ENCODE measurements around the gene TREH. TPM values are rescaled to one million over a fixed set of nuclear protein-coding genes. Genes with fewer than 3 reads are reported as not detected.
"Not testable (repeated sequence)": the region's sequence is repeated elsewhere in the genome, so short reads cannot be mapped to it uniquely, and the experiment has no call there.

TREH gene
- total RNA-seq, 1 donor from 2014 or later, result not detected

- ATAC-seq (ENCODE audit: poor library complexity), result peak; percentile 66
- intact Hi-C loops (cut with DNase I), result no loop called here
- DNase-seq, result peak; percentile 70
Measured at GRCh38 chr11:118622376-118623268, 56.8 kb downstream of the TREH start.

- DNase-seq (no peak), ATAC-seq (ENCODE audit: poor library complexity) (no peak)
- intact Hi-C loops (cut with DNase I), result no loop called here
Measured at GRCh38 chr11:118621784-118622375, 57.6 kb downstream of the TREH start.

- DNase-seq, result peak; percentile 93
Measured at GRCh38 chr11:118621071-118621783, 58.2 kb downstream of the TREH start.

GRCh38 chr11:118620529-118621070 lies 58.9 kb downstream of the TREH start:
- DNase-seq (peak; percentile 57), ATAC-seq (ENCODE audit: poor library complexity) (peak; percentile 16)
- intact Hi-C loops (cut with DNase I), result no loop called here

More at GRCh38 chr11:118621071-118621783, 58.2 kb downstream of the TREH start:
- ATAC-seq (ENCODE audit: poor library complexity), result peak; percentile 78
- intact Hi-C loops (cut with DNase I), result no loop called here

GRCh38 chr11:118619444-118620197 lies 59.8 kb downstream of the TREH start:
- intact Hi-C loops (cut with DNase I), result no loop called here
- ATAC-seq (ENCODE audit: poor library complexity), result no peak

GRCh38 chr11:118618991-118619375 lies 60.5 kb downstream of the TREH start:
- peak; percentile 7 for ATAC-seq (ENCODE audit: poor library complexity)
- intact Hi-C loops (cut with DNase I), result no loop called here
- DNase-seq, result peak; percentile 75

More at GRCh38 chr11:118619444-118620197, 59.8 kb downstream of the TREH start:
- DNase-seq, result peak; percentile 51

GRCh38 chr11:118618115-118618990 lies 61.1 kb downstream of the TREH start:
- ATAC-seq (ENCODE audit: poor library complexity), result no peak
- intact Hi-C loops (cut with DNase I), result no loop called here
- peak; percentile 83 for DNase-seq

GRCh38 chr11:118615976-118616371 lies 63.5 kb downstream of the TREH start:
- peak; percentile 33 for DNase-seq
- ATAC-seq (ENCODE audit: poor library complexity), result no peak
- intact Hi-C loops (cut with DNase I), result no loop called here

- intact Hi-C loops (cut with DNase I), result no loop called here
- DNase-seq (no peak), ATAC-seq (ENCODE audit: poor library complexity) (no peak)
Measured at GRCh38 chr11:118615282-118615975, 64.0 kb downstream of the TREH start.

- intact Hi-C loops (cut with DNase I), result loop anchor here (5.0 kb wide), 1 partner anchor 43 kb away; no protein-coding TSS in a partner anchor
Measured at GRCh38 chr11:118614511-118614910, 64.9 kb downstream of the TREH start.

GRCh38 chr11:118612378-118612777 lies 67.1 kb downstream of the TREH start:
- intact Hi-C loops (cut with DNase I), result loop anchor here (5.0 kb wide), 1 partner anchor 45 kb away; no protein-coding TSS in a partner anchor
- peak; percentile 77 for DNase-seq
- ATAC-seq (ENCODE audit: poor library complexity), result no peak

More at GRCh38 chr11:118614511-118614910, 64.9 kb downstream of the TREH start:
- DNase-seq (peak; percentile 14), ATAC-seq (ENCODE audit: poor library complexity) (no peak)

- not testable (repeated sequence) for ATAC-seq (ENCODE audit: poor library complexity); DNase-seq
- intact Hi-C loops (cut with DNase I), result loop anchor here (5.0 kb wide), 1 partner anchor 46 kb away; no protein-coding TSS in a partner anchor
Measured at GRCh38 chr11:118611433-118611795, 68.0 kb downstream of the TREH start.

GRCh38 chr11:118610773-118611432 lies 68.5 kb downstream of the TREH start:
- ATAC-seq (ENCODE audit: poor library complexity) (peak; percentile 54), DNase-seq (peak; percentile 90)
- intact Hi-C loops (cut with DNase I), result loop anchor here (5.0 kb wide), 1 partner anchor 46 kb away; no protein-coding TSS in a partner anchor

- intact Hi-C loops (cut with DNase I), result loop anchor here (5.0 kb wide), 1 partner anchor 47 kb away; no protein-coding TSS in a partner anchor
- DNase-seq (no peak), ATAC-seq (ENCODE audit: poor library complexity) (no peak)
Measured at GRCh38 chr11:118610225-118610772, 69.2 kb downstream of the TREH start.

GRCh38 chr11:118609380-118610224 lies 69.8 kb downstream of the TREH start:
- intact Hi-C loops (cut with DNase I), result loop anchor here (5.0 kb wide), 1 partner anchor 48 kb away; no protein-coding TSS in a partner anchor
- DNase-seq, result no peak
- no peak for ATAC-seq (ENCODE audit: poor library complexity)

Data from Right ventricle myocardium superior (tissue), 1 donor.